BLaER1 (cell line): ENCODE data around the gene BACH1.
"Not testable (repeated sequence)": the region's sequence is repeated elsewhere in the genome, so short reads cannot be mapped to it uniquely, and the experiment has no call there.

Experiments
- H3K27ac ChIP-seq: shearing (Covaris generic); formaldehyde crosslinking; 2 replicates; pipeline ENCODE4 v1.8.1; 2022
- H3K27me3 ChIP-seq: shearing (Covaris generic); formaldehyde crosslinking; 2 replicates; pipeline ENCODE4 v1.8.1; 2022
- H3K36me3 ChIP-seq: shearing (Covaris generic); formaldehyde crosslinking; 2 replicates; pipeline ENCODE4 v1.8.1; 2022
- H3K4me1 ChIP-seq: shearing (Covaris generic); formaldehyde crosslinking; 2 replicates; pipeline ENCODE4 v1.8.1; 2022
- H3K4me2 ChIP-seq: shearing (Covaris generic); formaldehyde crosslinking; 2 replicates; pipeline ENCODE4 v1.8.1; 2022
- H3K4me3 ChIP-seq: shearing (Covaris generic); formaldehyde crosslinking; 2 replicates; pipeline ENCODE4 v1.8.1; 2022
- H3K9ac ChIP-seq: shearing (Covaris generic); formaldehyde crosslinking; 2 replicates; pipeline ENCODE4 v1.8.1; 2022
- H3K9me3 ChIP-seq: shearing (Covaris generic); formaldehyde crosslinking; 2 replicates; pipeline ENCODE4 v1.8.1; 2022
- H4K20me1 ChIP-seq: shearing (Covaris generic); formaldehyde crosslinking; 2 replicates; pipeline ENCODE4 v1.8.1; 2022
- Cebpa-rat ChIP-seq: shearing (Covaris generic); IDR thresholded peaks from 2 replicates; pipeline ENCODE4 v1.8.1; 2022

The BACH1 gene

DNA sequence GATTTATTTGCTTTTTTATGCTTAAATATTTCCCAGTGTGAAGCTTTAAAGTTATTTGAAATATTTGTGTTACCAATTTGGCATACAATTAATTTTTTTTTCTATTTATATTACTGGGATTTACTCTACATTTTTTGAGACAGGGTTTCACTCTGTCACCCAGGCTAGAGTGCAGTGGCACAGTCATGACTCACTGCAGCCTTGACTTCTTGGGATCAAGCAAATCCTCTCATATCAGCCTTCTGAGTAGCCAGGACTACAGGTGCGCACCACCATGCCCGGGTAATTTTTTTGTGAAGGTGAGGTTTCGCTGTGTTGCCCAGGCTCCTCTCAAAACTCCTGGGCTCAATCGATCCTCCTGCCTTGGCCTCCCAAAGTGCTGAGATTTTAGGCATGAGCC, 39.5 kb downstream of the BACH1 start:
- Histone ChIP-seq H3K27me3 (no peaks in the 10 kb centered on the region), H4K20me1 (peaks cover 77% of the 10 kb centered on the region), H3K36me3 (peaks cover 82% of the 10 kb centered on the region), H3K4me2 (no peak overlapping the region), H3K4me3 (no peak overlapping the region), H3K27ac (no peak overlapping the region), H3K9me3 (no peaks in the 10 kb centered on the region), H3K9ac (no peak overlapping the region), H3K4me1 (no peaks in the 10 kb centered on the region)
- TF ChIP-seq Cebpa-rat, result no peak

- H3K4me2 ChIP-seq, result no peak overlapping the region
- H3K4me1 ChIP-seq, result no peaks in the 10 kb centered on the region
- no peak overlapping the region for H3K9ac ChIP-seq
- H3K9me3 ChIP-seq, result no peaks in the 10 kb centered on the region
- H3K27ac ChIP-seq, result no peak overlapping the region
- H4K20me1 ChIP-seq, result peaks cover 75% of the 10 kb centered on the region
- no peaks in the 10 kb centered on the region for H3K27me3 ChIP-seq
- no peak for TF ChIP-seq Cebpa-rat
- H3K4me3 ChIP-seq, result no peak overlapping the region
- H3K36me3 ChIP-seq, result peaks cover 83% of the 10 kb centered on the region
Measured at GRCh38 chr21:29340228-29340627, 41.5 kb downstream of the BACH1 start.

- Histone ChIP-seq H3K9ac (no peak overlapping the region), H3K4me3 (no peak overlapping the region), H3K27me3 (no peaks in the 10 kb centered on the region), H3K4me1 (peaks cover 15% of the 10 kb centered on the region), H3K4me2 (no peak overlapping the region), H3K36me3 (peaks cover 71% of the 10 kb centered on the region), H4K20me1 (peaks cover 72% of the 10 kb centered on the region), H3K9me3 (no peaks in the 10 kb centered on the region), H3K27ac (no peak overlapping the region)
- no peak for TF ChIP-seq Cebpa-rat
Measured at GRCh38 chr21:29342363-29342957, 43.7 kb downstream of the BACH1 start.

GRCh38 chr21:29343519-29343918, 44.8 kb downstream of the BACH1 start:
- Histone ChIP-seq H3K9me3 (no peaks in the 10 kb centered on the region), H3K4me3 (no peak overlapping the region), H3K9ac (no peak overlapping the region), H4K20me1 (peaks cover 73% of the 10 kb centered on the region), H3K4me1 (peaks cover 25% of the 10 kb centered on the region), H3K36me3 (peaks cover 62% of the 10 kb centered on the region), H3K27me3 (no peaks in the 10 kb centered on the region), H3K27ac (no peak overlapping the region), H3K4me2 (no peak overlapping the region)
- TF ChIP-seq Cebpa-rat, result no peak

DNA sequence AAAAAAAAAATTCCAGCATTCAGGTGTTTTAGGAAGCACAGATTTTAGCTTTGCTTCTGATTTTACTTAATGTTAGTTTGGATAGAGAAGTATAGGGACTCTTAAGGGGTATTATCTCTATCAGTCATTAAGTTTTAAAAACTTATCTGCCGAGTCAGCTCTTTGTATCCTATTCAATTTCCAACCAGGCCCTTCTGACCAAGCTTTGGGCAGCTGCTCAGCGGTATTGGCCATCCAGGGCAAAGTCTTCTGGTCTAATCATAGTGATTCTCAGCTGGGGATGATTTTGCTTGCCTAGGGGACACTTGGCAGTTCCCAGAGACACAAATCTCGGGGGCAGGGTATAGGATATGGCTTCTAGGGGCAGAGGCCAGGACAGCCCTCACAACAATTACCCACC, 47.6 kb downstream of the BACH1 start:
- peaks cover 43% of the 10 kb centered on the region for H3K36me3 ChIP-seq
- peaks cover 58% of the 10 kb centered on the region for H4K20me1 ChIP-seq
- H3K9ac ChIP-seq, result no peak overlapping the region
- H3K4me3 ChIP-seq, result no peak overlapping the region
- H3K9me3 ChIP-seq, result no peaks in the 10 kb centered on the region
- TF ChIP-seq Cebpa-rat, result no peak
- H3K27ac ChIP-seq, result no peak overlapping the region
- no peak overlapping the region for H3K4me2 ChIP-seq
- no peaks in the 10 kb centered on the region for H3K27me3 ChIP-seq
- H3K4me1 ChIP-seq, result peaks cover 25% of the 10 kb centered on the region

GRCh38 chr21:29346771-29347170, 48.0 kb downstream of the BACH1 start:
- TF ChIP-seq Cebpa-rat, result no peak
- no peak overlapping the region for H3K9ac ChIP-seq
- H4K20me1 ChIP-seq, result peaks cover 53% of the 10 kb centered on the region
- peaks cover 25% of the 10 kb centered on the region for H3K4me1 ChIP-seq
- no peak overlapping the region for H3K27ac ChIP-seq
- H3K4me3 ChIP-seq, result no peak overlapping the region
- peaks cover 42% of the 10 kb centered on the region for H3K36me3 ChIP-seq
- no peaks in the 10 kb centered on the region for H3K9me3 ChIP-seq
- no peaks in the 10 kb centered on the region for H3K27me3 ChIP-seq
- H3K4me2 ChIP-seq, result no peak overlapping the region; the same call in 1 of the 2 replicates

DNA sequence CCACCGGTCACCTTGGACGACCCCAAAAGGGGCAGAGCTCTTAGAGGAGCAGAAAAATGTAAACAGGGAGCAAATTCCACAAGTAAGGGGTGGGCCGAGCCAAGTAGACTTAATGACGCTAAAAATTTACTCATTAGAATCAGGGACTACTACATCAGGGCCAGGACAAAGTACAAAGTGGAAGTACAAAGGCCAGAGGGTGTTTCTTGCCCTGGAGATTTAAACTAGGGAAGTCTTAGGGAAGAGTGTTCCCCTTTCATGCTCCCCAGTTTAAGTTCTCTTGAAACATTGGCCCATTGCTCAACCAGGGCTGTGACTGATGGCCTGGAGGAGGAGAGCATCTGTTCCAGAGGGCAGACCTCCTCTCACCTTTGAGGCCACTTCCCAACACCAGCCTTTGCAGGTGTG, 48.6 kb downstream of the BACH1 start:
- Histone ChIP-seq H3K4me1 (peaks cover 25% of the 10 kb centered on the region), H3K9me3 (no peaks in the 10 kb centered on the region), H3K9ac (no peak overlapping the region), H3K4me3 (no peak overlapping the region), H3K4me2 (peak overlapping the region; percentile 50; the same call in 1 of the 2 replicates), H3K36me3 (peaks cover 42% of the 10 kb centered on the region), H3K27ac (no peak overlapping the region), H3K27me3 (no peaks in the 10 kb centered on the region), H4K20me1 (peaks cover 49% of the 10 kb centered on the region)
- TF ChIP-seq Cebpa-rat, result no peak

DNA sequence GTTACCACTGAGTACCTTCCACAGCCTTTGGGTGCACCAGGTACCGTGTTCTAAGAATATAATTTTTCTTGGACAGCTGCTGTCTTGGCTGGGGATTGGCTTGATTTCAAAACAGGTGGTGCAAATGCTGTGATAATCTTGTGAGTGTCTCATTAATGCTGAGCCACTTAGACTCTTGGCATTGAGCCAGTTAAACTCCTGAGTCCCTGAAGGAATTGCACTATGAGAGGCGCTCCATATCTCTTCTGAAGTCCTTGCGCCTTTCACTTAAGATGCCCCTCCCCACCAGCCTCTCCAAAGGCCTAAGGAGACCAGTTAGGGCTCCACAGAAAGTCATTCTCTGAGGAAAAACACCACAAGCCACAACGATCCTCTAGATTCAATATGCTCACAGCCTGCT, 51.0 kb downstream of the BACH1 start:
- Histone ChIP-seq H3K36me3 (peaks cover 46% of the 10 kb centered on the region), H3K4me1 (peaks cover 25% of the 10 kb centered on the region), H3K9ac (no peak overlapping the region), H3K27ac (no peak overlapping the region), H3K27me3 (no peaks in the 10 kb centered on the region), H4K20me1 (peaks cover 25% of the 10 kb centered on the region), H3K4me2 (no peak overlapping the region), H3K9me3 (peaks cover 19% of the 10 kb centered on the region), H3K4me3 (no peak overlapping the region)
- TF ChIP-seq Cebpa-rat, result no peak

GRCh38 chr21:29350246-29350779, 51.6 kb downstream of the BACH1 start:
- Histone ChIP-seq H3K4me2 (no peak overlapping the region), H3K36me3 (peaks cover 47% of the 10 kb centered on the region), H3K4me1 (peaks cover 25% of the 10 kb centered on the region), H3K27ac (no peak overlapping the region), H3K9ac (no peak overlapping the region), H3K9me3 (peaks cover 25% of the 10 kb centered on the region), H3K27me3 (no peaks in the 10 kb centered on the region), H3K4me3 (no peak overlapping the region), H4K20me1 (peaks cover 21% of the 10 kb centered on the region)
- TF ChIP-seq Cebpa-rat, result no peak

- no peak for TF ChIP-seq Cebpa-rat
Measured at GRCh38 chr21:29351691-29352090, 53.0 kb downstream of the BACH1 start.

GRCh38 chr21:29355043-29355710, 56.5 kb downstream of the BACH1 start:
- H3K9me3 ChIP-seq, result peaks cover 36% of the 10 kb centered on the region
- H3K36me3 ChIP-seq, result peaks cover 56% of the 10 kb centered on the region
- H3K4me1 ChIP-seq, H3K27me3 ChIP-seq, H3K4me2 ChIP-seq, H3K4me3 ChIP-seq, H3K27ac ChIP-seq, H3K9ac ChIP-seq, H4K20me1 ChIP-seq: not testable (repeated sequence)

More at GRCh38 chr21:29351691-29352090, 53.0 kb downstream of the BACH1 start:
- Histone ChIP-seq H3K27ac (no peak overlapping the region), H3K9ac (no peak overlapping the region), H3K27me3 (no peaks in the 10 kb centered on the region), H3K9me3 (peaks cover 36% of the 10 kb centered on the region), H3K4me1 (peaks cover 18% of the 10 kb centered on the region), H3K4me3 (no peak overlapping the region), H4K20me1 (peaks cover 11% of the 10 kb centered on the region), H3K36me3 (peaks cover 47% of the 10 kb centered on the region), H3K4me2 (no peak overlapping the region)

DNA sequence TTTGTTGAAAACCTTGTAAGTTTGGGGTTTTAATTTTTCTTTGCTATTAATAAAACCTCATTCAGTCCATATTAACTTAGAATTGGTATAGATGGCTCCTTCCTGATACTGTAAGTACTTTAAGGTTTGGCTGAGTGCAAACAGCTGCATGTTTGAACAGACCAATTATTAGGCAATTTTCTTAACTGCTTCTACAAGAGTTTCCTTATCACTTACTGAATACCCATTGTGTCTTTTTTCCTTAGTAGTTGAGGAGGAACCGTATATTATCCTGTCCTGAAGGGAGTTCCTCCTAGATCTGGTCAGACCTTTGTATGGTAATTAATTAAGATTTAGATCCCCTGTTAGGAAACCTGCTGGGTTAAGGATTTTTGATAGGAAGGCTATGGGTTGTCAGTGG, 57.6 kb downstream of the BACH1 start:
- Histone ChIP-seq H3K36me3 (peaks cover 56% of the 10 kb centered on the region), H3K9me3 (peaks cover 36% of the 10 kb centered on the region)
- not testable (repeated sequence) for H3K4me3 ChIP-seq, H4K20me1 ChIP-seq, H3K27ac ChIP-seq, H3K27me3 ChIP-seq, H3K9ac ChIP-seq, H3K4me1 ChIP-seq, H3K4me2 ChIP-seq

DNA sequence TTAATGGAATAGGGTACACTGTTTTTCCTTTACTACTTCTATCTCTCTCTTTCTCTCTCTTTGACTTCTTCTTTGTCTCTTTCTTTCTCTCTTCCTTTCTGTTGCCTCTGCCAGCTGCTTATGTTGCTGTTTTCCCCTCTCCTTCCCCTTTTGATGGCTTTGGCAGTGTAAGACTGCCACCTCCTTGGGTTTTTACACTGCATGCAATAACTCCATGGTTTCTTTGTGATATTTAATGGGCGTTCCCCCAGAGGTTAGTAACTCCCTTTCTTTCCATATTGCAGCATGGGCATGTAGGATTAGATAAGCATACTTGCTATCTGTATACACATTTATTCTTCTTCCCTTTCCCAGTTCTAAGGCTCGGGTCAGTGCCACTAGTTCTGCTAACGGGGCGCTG, 58.1 kb downstream of the BACH1 start:
- not testable (repeated sequence) for H3K27me3 ChIP-seq, H3K27ac ChIP-seq, H3K4me2 ChIP-seq, H3K4me3 ChIP-seq, H3K9ac ChIP-seq, H3K4me1 ChIP-seq, H4K20me1 ChIP-seq
- Histone ChIP-seq H3K9me3 (peaks cover 36% of the 10 kb centered on the region), H3K36me3 (peaks cover 55% of the 10 kb centered on the region)
